HepG2 (cell line): Measurements from ENCODE around the gene ADORA2B. TPM values are rescaled to one million over a fixed set of nuclear protein-coding genes. Genes with fewer than 3 reads are reported as not detected.
A peak's percentile ranks its signal among the peaks of the same experiment; 100 is the strongest.

Experiments
- ADNP ChIP-seq: sonication (generic); formaldehyde crosslinking; IDR thresholded peaks from 2 replicates; pipeline ENCODE4 v1.4.0; 2020; ENCODE audit warnings: missing genetic modification reagents
- CREBL2 ChIP-seq: sonication (generic); formaldehyde crosslinking; IDR thresholded peaks from 2 replicates; pipeline ENCODE4 v1.8.1; 2023; ENCODE audit warnings: missing genetic modification reagents, mild to moderate bottlenecking, borderline replicate concordance
- DMAP1 ChIP-seq: IDR thresholded peaks from 2 replicates; pipeline ENCODE4 v1.6.1; 2016
- FLYWCH1 ChIP-seq: sonication (generic); formaldehyde crosslinking; IDR thresholded peaks from 2 replicates; pipeline ENCODE4 v1.8.1; 2023; ENCODE audit warnings: mild to moderate bottlenecking, missing genetic modification reagents
- FOSL1 ChIP-seq: sonication (generic); formaldehyde crosslinking; IDR thresholded peaks from 2 replicates; pipeline ENCODE4 v1.9.0; 2021; ENCODE audit warnings: missing genetic modification reagents, borderline replicate concordance
- GABPB1 ChIP-seq: IDR thresholded peaks from 2 replicates; pipeline ENCODE4 v1.6.1; 2016; ENCODE audit warnings: mild to moderate bottlenecking, missing genetic modification reagents, moderate library complexity, missing compliant biosample characterization
- GFI1 ChIP-seq: sonication (generic); formaldehyde crosslinking; IDR thresholded peaks from 2 replicates; pipeline ENCODE4 v1.5.0; 2020; ENCODE audit warnings: missing genetic modification reagents, mild to moderate bottlenecking, borderline replicate concordance
- HNRNPLL ChIP-seq: fragments of 200-400 bp; formaldehyde crosslinking; IDR thresholded peaks from 2 replicates; pipeline ENCODE4 v1.6.1; 2017; ENCODE audit warnings: mild to moderate bottlenecking, low read depth, low read length; ENCODE audit not compliant: poor library complexity, severe bottlenecking
- KDM1A ChIP-seq: IDR thresholded peaks from 2 replicates; pipeline ENCODE4 v1.6.1; 2016; ENCODE audit warnings: missing compliant biosample characterization
- MAFF ChIP-seq: IDR thresholded peaks from 2 replicates; pipeline ENCODE4 v1.6.1; 2011; ENCODE audit warnings: low read depth, low read length, improper control_type of control experiment
- MEIS2 ChIP-seq: sonication (generic); formaldehyde crosslinking; IDR thresholded peaks from 2 replicates; pipeline ENCODE4 v1.9.0; 2021; ENCODE audit warnings: mild to moderate bottlenecking, missing genetic modification reagents
- POLR2A ChIP-seq, 2 experiments: IDR thresholded peaks; 2 replicates each; pipeline ENCODE4 v1.6.1; 2011; ENCODE audit warnings: low read depth in 2 of 2, low read length in 2 of 2, mild to moderate bottlenecking in 1 of 2, moderate library complexity in 1 of 2; ENCODE audit not compliant: insufficient read depth in 1 of 2
- SIN3B ChIP-seq: fragments of 150-350 bp; IDR thresholded peaks from 2 replicates; pipeline ENCODE4 v1.6.1; 2014; ENCODE audit warnings: low read length
- SP1 ChIP-seq, 2 experiments: fragments of 450-650 bp in 1 of 2; sonication (generic) in 1 of 2; formaldehyde crosslinking in 1 of 2; IDR thresholded peaks; 2 replicates each; pipeline versions ENCODE4 v1.4.0 to v1.6.1; 2016 to 2020; ENCODE audit warnings: missing genetic modification reagents in 1 of 2
- TFDP2 ChIP-seq: sonication (generic); formaldehyde crosslinking; IDR thresholded peaks from 2 replicates; pipeline ENCODE4 v1.4.0; 2020; ENCODE audit warnings: missing genetic modification reagents
- ZFAT ChIP-seq: sonication (generic); formaldehyde crosslinking; conservative IDR thresholded peaks from 2 replicates; pipeline ENCODE4 v1.8.1; 2023; ENCODE audit warnings: missing genetic modification reagents, inconsistent platforms
- ZFP36 ChIP-seq: fragments of 150-350 bp; IDR thresholded peaks from 2 replicates; pipeline ENCODE4 v1.6.1; 2018; ENCODE audit warnings: borderline replicate concordance, low read length, low read depth; ENCODE audit not compliant: partially characterized antibody
- ZNF101 ChIP-seq: sonication (generic); formaldehyde crosslinking; IDR thresholded peaks from 2 replicates; pipeline ENCODE4 v1.4.0; 2020; ENCODE audit warnings: mild to moderate bottlenecking, low read depth, missing genetic modification reagents, borderline replicate concordance
- ZSCAN20 ChIP-seq: sonication (generic); formaldehyde crosslinking; IDR thresholded peaks from 2 replicates; pipeline ENCODE4 v1.4.0; 2020; ENCODE audit warnings: missing genetic modification reagents, mild to moderate bottlenecking, borderline replicate concordance
- polyA plus RNA-seq, 8 experiments: library from polyadenylated mRNA; depleted of rRNA in 3 of 8; stranded (reverse) in 7 of 8; unstranded in 1 of 8; fragments of >200 nt; fragmentation: Illumina TruSeq in 4 of 8; extraction: Trizol in 4 of 8; gene quantifications; 2 replicates each; pipeline versions ENCODE4 v1.2.1 to v1.2.3, GENCODE V29; 2011 to 2016; ENCODE audit warnings: low read depth in 4 of 8, missing spikeins in 1 of 8, mixed read lengths in 1 of 8; ENCODE audit not compliant: insufficient read depth in 1 of 8
- total RNA-seq, 5 experiments: library from RNA; depleted of rRNA; stranded (reverse); fragments of >200 nt; fragmentation: Illumina TruSeq; extraction: Trizol; gene quantifications; 2 replicates each; pipeline ENCODE4 v1.2.3, GENCODE V29; 2016; ENCODE audit warnings: low read depth in 1 of 5
- TF ChIP-seq, protein P1 (sequence below): sonication (generic); formaldehyde crosslinking; IDR thresholded peaks from 2 replicates; pipeline ENCODE4 v1.4.0; 2020; ENCODE audit warnings: missing genetic modification reagents; ENCODE audit errors: not compliant biosample characterization
- TF ChIP-seq, protein P2 (sequence below): sonication (generic); formaldehyde crosslinking; IDR thresholded peaks from 2 replicates; pipeline ENCODE4 v1.4.0; 2020; ENCODE audit warnings: mild to moderate bottlenecking, missing genetic modification reagents
- TF ChIP-seq, protein P3 (sequence below): sonication (generic); formaldehyde crosslinking; IDR thresholded peaks from 2 replicates; pipeline ENCODE4 v1.4.0; 2020; ENCODE audit warnings: missing genetic modification reagents
- TF ChIP-seq, protein P4 (sequence below): sonication (generic); formaldehyde crosslinking; IDR thresholded peaks from 2 replicates; pipeline ENCODE4 v1.9.0; 2022; ENCODE audit warnings: low read depth, missing genetic modification reagents

Gene ADORA2B
- total and polyA plus RNA-seq, 2 of the 13 experiments (the other 11 are each of a cell fraction or from before 2014, with no cell fraction given): 10.4 to 20.0 TPM

DNA sequence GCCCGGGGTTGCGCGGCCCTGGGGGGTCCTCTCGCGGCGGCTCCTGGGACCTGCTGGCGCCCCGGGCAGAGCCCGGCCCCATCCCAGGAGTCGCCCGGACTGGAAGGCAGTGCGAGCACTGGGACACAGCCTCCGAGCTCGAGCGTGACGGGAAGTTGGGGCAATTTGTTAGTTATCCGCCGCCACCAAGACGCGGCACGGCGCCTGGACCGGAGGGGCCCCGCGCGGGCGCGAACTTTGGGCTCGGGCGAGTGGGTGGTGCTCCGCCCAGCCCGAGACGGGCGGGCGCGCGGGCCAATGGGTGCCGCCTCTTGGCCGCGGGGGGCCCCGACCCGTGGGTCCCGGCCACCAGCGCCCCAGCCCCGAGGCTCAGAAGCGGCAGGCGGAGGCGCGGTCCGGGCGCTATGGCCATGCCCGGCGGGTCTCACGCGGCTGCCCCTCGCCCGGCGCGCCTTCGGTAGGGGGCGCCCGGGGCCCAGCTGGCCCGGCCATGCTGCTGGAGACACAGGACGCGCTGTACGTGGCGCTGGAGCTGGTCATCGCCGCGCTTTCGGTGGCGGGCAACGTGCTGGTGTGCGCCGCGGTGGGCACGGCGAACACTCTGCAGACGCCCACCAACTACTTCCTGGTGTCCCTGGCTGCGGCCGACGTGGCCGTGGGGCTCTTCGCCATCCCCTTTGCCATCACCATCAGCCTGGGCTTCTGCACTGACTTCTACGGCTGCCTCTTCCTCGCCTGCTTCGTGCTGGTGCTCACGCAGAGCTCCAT is at the start of gene ADORA2B (continued):
- TF ChIP-seq ZSCAN20 (CRISPR knock-in tag) (no peak), TFDP2 (peak; percentile 82; the same call in 1 of the 2 replicates), ADNP (CRISPR knock-in tag) (no peak), CREBL2 (CRISPR knock-in tag) (no peak; the same call in 1 of the 2 replicates), SIN3B (no peak), DMAP1 (peak; percentile 46; the same call in 1 of the 2 replicates), ZFAT (CRISPR knock-in tag) (no peak), MEIS2 (CRISPR knock-in tag) (no peak; the same call in 1 of the 2 replicates), POLR2A (IDR thresholded peaks at IDR 0.05; ENCODE audit: insufficient read depth in 1 of 2, low read depth in 2 of 2, low read length in 2 of 2) (peak; percentile 44 to 75), KDM1A (CRISPR knock-in tag) (no peak), FOSL1 (CRISPR knock-in tag) (no peak), ZFP36 (no peak), MAFF (no peak), FLYWCH1 (CRISPR knock-in tag) (no peak), GFI1 (CRISPR knock-in tag) (no peak; the same call in 1 of the 2 replicates), HNRNPLL (no peak), SP1 (IDR thresholded peaks at IDR 0.05) (no peak), SP1 (CRISPR knock-in tag; IDR thresholded peaks at IDR 0.05) (peak; percentile 52), GABPB1 (CRISPR knock-in tag) (peak; percentile 58; the same call in 1 of the 2 replicates), ZNF101 (CRISPR knock-in tag) (no peak)
- TF ChIP-seq, protein P1, sequence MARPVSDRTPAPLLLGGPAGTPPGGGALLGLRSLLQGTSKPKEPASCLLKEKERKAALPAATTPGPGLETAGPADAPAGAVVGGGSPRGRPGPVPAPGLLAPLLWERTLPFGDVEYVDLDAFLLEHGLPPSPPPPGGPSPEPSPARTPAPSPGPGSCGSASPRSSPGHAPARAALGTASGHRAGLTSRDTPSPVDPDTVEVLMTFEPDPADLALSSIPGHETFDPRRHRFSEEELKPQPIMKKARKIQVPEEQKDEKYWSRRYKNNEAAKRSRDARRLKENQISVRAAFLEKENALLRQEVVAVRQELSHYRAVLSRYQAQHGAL (CRISPR knock-in tag): no peak
- TF ChIP-seq, protein P2, sequence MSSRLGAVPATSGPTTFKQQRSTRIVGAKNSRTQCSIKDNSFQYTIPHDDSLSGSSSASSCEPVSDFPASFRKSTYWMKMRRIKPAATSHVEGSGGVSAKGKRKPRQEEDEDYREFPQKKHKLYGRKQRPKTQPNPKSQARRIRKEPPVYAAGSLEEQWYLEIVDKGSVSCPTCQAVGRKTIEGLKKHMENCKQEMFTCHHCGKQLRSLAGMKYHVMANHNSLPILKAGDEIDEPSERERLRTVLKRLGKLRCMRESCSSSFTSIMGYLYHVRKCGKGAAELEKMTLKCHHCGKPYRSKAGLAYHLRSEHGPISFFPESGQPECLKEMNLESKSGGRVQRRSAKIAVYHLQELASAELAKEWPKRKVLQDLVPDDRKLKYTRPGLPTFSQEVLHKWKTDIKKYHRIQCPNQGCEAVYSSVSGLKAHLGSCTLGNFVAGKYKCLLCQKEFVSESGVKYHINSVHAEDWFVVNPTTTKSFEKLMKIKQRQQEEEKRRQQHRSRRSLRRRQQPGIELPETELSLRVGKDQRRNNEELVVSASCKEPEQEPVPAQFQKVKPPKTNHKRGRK (CRISPR knock-in tag): no peak
- TF ChIP-seq, protein P3, sequence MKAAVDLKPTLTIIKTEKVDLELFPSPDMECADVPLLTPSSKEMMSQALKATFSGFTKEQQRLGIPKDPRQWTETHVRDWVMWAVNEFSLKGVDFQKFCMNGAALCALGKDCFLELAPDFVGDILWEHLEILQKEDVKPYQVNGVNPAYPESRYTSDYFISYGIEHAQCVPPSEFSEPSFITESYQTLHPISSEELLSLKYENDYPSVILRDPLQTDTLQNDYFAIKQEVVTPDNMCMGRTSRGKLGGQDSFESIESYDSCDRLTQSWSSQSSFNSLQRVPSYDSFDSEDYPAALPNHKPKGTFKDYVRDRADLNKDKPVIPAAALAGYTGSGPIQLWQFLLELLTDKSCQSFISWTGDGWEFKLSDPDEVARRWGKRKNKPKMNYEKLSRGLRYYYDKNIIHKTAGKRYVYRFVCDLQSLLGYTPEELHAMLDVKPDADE (CRISPR knock-in tag): no peak
- TF ChIP-seq, protein P4, sequence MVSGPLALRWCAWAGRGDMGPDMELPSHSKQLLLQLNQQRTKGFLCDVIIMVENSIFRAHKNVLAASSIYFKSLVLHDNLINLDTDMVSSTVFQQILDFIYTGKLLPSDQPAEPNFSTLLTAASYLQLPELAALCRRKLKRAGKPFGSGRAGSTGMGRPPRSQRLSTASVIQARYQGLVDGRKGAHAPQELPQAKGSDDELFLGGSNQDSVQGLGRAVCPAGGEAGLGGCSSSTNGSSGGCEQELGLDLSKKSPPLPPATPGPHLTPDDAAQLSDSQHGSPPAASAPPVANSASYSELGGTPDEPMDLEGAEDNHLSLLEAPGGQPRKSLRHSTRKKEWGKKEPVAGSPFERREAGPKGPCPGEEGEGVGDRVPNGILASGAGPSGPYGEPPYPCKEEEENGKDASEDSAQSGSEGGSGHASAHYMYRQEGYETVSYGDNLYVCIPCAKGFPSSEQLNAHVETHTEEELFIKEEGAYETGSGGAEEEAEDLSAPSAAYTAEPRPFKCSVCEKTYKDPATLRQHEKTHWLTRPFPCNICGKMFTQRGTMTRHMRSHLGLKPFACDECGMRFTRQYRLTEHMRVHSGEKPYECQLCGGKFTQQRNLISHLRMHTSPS (CRISPR knock-in tag): peak; percentile 63
